Transverse colon (tissue), 4 donors: Measurements from ENCODE around the gene KMT2C.

ENCODE experiments used
- CTCF ChIP-seq, 5 experiments: fragments of 200-600 bp in 3 of 5; fragments of 450-650 bp in 2 of 5; sonication (generic) in 3 of 5; IDR thresholded peaks; 1 replicate in 2 of 5; 2 replicates in 3 of 5; pipeline ENCODE4 v1.5.1; 2016 to 2017; ENCODE audit warnings: antibody characterized with exemption in 5 of 5, inconsistent platforms in 3 of 5, mild to moderate bottlenecking in 2 of 5, moderate library complexity in 1 of 5
- POLR2A ChIP-seq: fragments of 450-650 bp; IDR thresholded peaks from one replicate; pipeline ENCODE4 v1.6.1; 2016; ENCODE audit warnings: antibody characterized with exemption, mild to moderate bottlenecking, moderate library complexity
- POLR2AphosphoS5 ChIP-seq, 3 donors: sonication (generic); formaldehyde crosslinking; IDR thresholded peaks; one replicate each; pipeline ENCODE4 v1.6.1; 2016; ENCODE audit warnings: antibody characterized with exemption in 3 of 3

- TF ChIP-seq POLR2A (no peak), CTCF (IDR thresholded peaks at IDR 0.05) (no peak), POLR2AphosphoS5 (IDR thresholded peaks at IDR 0.05) (no peak)
Measured at GRCh38 chr7:152312316-152312715, 123.5 kb downstream of the KMT2C start.
